ENCODE measurements around the gene DIABLO.

DNA sequence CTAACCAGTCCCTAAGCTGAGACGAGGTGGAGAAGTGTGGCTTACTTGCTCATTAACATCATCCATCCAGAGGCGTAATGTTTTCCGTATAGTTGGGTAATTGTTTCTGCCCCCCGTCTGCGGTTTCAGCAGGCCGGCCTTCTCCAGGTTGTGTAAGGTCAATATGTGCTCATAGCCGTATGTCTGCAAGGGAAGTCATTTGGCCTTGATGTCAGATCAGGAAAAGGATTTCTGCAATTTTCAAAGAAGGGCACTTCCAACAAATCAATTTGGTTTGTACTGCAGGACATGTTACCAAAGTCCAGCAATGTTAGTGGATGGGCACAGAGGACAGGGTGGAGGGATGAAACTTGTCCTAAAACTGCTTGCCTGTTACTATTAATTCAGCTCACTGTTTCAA lies 9.9 kb upstream of the DIABLO start:
- no peak for TF ChIP-seq CTCF (IDR thresholded peaks at IDR 0.05)
- TF ChIP-seq POLR2A (IDR thresholded peaks at IDR 0.05) = no peak

Measured in body of pancreas (tissue), 4 donors.